GM23338 (cell line): ENCODE measurements around the gene SIRT6. TPM values are rescaled to one million over a fixed set of nuclear protein-coding genes. Genes with fewer than 3 reads are reported as not detected.

Source experiments
- ATAC-seq: fragments of 200-7000 bp; cut with Tn5 transposase; 3 replicates; pipeline ENCODE4 v1.9.1; 2020
- DNase-seq: peaks from one replicate; pipeline ENCODE4 v3.0.0-alpha.2; 2015; ENCODE audit warnings: low spot score
- H2AFZ ChIP-seq: fragments of 200-600 bp; sonication (generic); 2 replicates; pipeline ENCODE4 v1.8.0; 2016; ENCODE audit warnings: antibody characterized with exemption, mild to moderate bottlenecking, moderate library complexity
- H3F3A ChIP-seq: fragments of 200-600 bp; sonication (generic); replicated peaks from 2 replicates; pipeline ENCODE4 v1.8.0; 2017; ENCODE audit warnings: antibody characterized with exemption, mixed run types, low read depth
- H3K27ac ChIP-seq: fragments of 200-600 bp; sonication (generic); 2 replicates; pipeline ENCODE4 v1.6.1; 2016; ENCODE audit warnings: low read depth
- H3K27me3 ChIP-seq: fragments of 200-600 bp; sonication (generic); 2 replicates; pipeline ENCODE4 v1.8.0; 2016; ENCODE audit warnings: mild to moderate bottlenecking, mixed run types, moderate library complexity; ENCODE audit not compliant: insufficient read depth
- H3K36me3 ChIP-seq: fragments of 200-600 bp; sonication (generic); 2 replicates; pipeline ENCODE4 v1.8.0; 2016; ENCODE audit warnings: mild to moderate bottlenecking; ENCODE audit not compliant: insufficient read depth
- H3K4me1 ChIP-seq: fragments of 200-600 bp; sonication (generic); 2 replicates; pipeline ENCODE4 v1.8.0; 2016; ENCODE audit warnings: mild to moderate bottlenecking, moderate library complexity; ENCODE audit not compliant: insufficient read depth
- H3K4me2 ChIP-seq: fragments of 200-600 bp; sonication (generic); 2 replicates; pipeline ENCODE4 v1.7.1; 2017; ENCODE audit warnings: mixed run types
- H3K4me3 ChIP-seq: fragments of 200-600 bp; sonication (generic); 2 replicates; pipeline ENCODE4 v1.6.1; 2016; ENCODE audit warnings: mixed run types
- H3K79me2 ChIP-seq: fragments of 200-600 bp; sonication (generic); replicated peaks from 2 replicates; pipeline ENCODE4 v1.8.0; 2017; ENCODE audit warnings: mild to moderate bottlenecking; ENCODE audit not compliant: insufficient read depth
- H3K9me2 ChIP-seq: fragments of 200-600 bp; sonication (generic); 2 replicates; pipeline ENCODE4 v1.8.0; 2017; ENCODE audit not compliant: insufficient read depth
- H4K20me1 ChIP-seq: fragments of 200-600 bp; sonication (generic); replicated peaks from 2 replicates; pipeline ENCODE4 v1.8.0; 2017; ENCODE audit warnings: mild to moderate bottlenecking; ENCODE audit not compliant: insufficient read depth
- H3K27ac Mint-ChIP-seq: 2 replicates; pipeline ENCODE4 v1.8.0; 2020; ENCODE audit warnings: inconsistent platforms, mild to moderate bottlenecking, moderate library complexity, mixed read lengths
- H3K27me3 Mint-ChIP-seq: 3 replicates; pipeline ENCODE4 v1.8.0; 2022; ENCODE audit warnings: low read depth, mild to moderate bottlenecking, moderate library complexity, mixed read lengths, inconsistent platforms; ENCODE audit not compliant: insufficient read depth, poor library complexity
- H3K36me3 Mint-ChIP-seq: 3 replicates; pipeline ENCODE4 v1.8.0; 2021; ENCODE audit warnings: low read depth, mild to moderate bottlenecking, inconsistent platforms, moderate library complexity, mixed read lengths
- H3K4me1 Mint-ChIP-seq: 3 replicates; pipeline ENCODE4 v1.8.0; 2020; ENCODE audit warnings: mild to moderate bottlenecking, inconsistent platforms, mixed read lengths
- H3K4me3 Mint-ChIP-seq: 3 replicates; pipeline ENCODE4 v1.8.0; 2021; ENCODE audit warnings: moderate library complexity, mild to moderate bottlenecking, inconsistent platforms, mixed read lengths
- H3K9me3 Mint-ChIP-seq: 3 replicates; pipeline ENCODE4 v1.8.0; 2020; ENCODE audit warnings: moderate library complexity, mild to moderate bottlenecking, inconsistent platforms, mixed read lengths
- EZH2phosphoT487 ChIP-seq: fragments of 200-600 bp; sonication (generic); IDR thresholded peaks from one replicate; pipeline ENCODE4 v1.8.1; 2018; ENCODE audit warnings: antibody characterized with exemption; ENCODE audit not compliant: unreplicated experiment
- NANOG ChIP-seq: IDR thresholded peaks from 2 replicates; pipeline ENCODE4 v1.6.1; 2016; ENCODE audit warnings: antibody characterized with exemption, borderline replicate concordance
- STAT1 ChIP-seq: IDR thresholded peaks from one replicate; pipeline ENCODE4 v1.6.1; 2016; ENCODE audit warnings: antibody characterized with exemption; ENCODE audit not compliant: unreplicated experiment
- polyA plus RNA-seq: library from polyadenylated mRNA; unstranded; fragments of >200 nt; fragmentation: Nextera tagmentation; extraction: Ambion mirVana; gene quantifications from 2 replicates; pipeline ENCODE4 v1.2.1, GENCODE V29; 2016
- total RNA-seq: library from RNA; depleted of rRNA; stranded (reverse); fragments of >200 nt; shearing (Covaris generic); gene quantifications from 2 replicates; pipeline ENCODE4 v1.2.3, GENCODE V29; 2014
- TF ChIP-seq, protein P1 (sequence below): fragments of 250-450 bp; sonication (Bioruptor Pico); IDR thresholded peaks from 2 replicates; pipeline ENCODE4 v1.5.0; 2020; ENCODE audit warnings: mild to moderate bottlenecking, moderate library complexity
- TF ChIP-seq, protein P2 (sequence below), 2 experiments: fragments of 200-600 bp in 1 of 2; sonication (generic) in 1 of 2; conservative IDR thresholded peaks; 2 replicates each; pipeline versions ENCODE4 v1.5.1 to v1.6.1; 2016 to 2017; ENCODE audit warnings: antibody characterized with exemption in 2 of 2, low read depth in 2 of 2, mild to moderate bottlenecking in 2 of 2, moderate library complexity in 1 of 2

The SIRT6 gene
- total and polyA plus RNA-seq, 2 experiments from 2014 or later: 18.9 to 26.7 TPM

DNA sequence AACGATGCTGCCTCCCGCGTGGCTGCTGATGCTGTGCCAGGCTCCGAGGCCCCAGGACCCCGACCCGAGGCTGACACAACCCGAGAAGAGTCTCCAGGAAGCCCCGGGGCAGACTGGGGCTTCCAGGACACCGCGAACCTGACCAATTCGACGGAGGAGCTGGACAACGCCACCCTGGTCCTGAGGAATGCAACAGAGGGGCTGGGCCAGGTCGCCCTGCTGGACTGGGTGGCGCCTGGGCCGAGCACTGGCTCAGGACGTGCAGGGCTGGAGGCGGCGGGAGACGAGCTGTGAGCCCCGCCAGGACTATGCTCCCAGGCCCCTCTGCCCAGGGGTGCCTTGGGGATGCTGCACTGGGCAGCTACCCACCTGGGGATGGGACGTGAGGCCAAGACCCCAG, 10.7 kb downstream of the SIRT6 start (continued):
- TF ChIP-seq, protein P1, sequence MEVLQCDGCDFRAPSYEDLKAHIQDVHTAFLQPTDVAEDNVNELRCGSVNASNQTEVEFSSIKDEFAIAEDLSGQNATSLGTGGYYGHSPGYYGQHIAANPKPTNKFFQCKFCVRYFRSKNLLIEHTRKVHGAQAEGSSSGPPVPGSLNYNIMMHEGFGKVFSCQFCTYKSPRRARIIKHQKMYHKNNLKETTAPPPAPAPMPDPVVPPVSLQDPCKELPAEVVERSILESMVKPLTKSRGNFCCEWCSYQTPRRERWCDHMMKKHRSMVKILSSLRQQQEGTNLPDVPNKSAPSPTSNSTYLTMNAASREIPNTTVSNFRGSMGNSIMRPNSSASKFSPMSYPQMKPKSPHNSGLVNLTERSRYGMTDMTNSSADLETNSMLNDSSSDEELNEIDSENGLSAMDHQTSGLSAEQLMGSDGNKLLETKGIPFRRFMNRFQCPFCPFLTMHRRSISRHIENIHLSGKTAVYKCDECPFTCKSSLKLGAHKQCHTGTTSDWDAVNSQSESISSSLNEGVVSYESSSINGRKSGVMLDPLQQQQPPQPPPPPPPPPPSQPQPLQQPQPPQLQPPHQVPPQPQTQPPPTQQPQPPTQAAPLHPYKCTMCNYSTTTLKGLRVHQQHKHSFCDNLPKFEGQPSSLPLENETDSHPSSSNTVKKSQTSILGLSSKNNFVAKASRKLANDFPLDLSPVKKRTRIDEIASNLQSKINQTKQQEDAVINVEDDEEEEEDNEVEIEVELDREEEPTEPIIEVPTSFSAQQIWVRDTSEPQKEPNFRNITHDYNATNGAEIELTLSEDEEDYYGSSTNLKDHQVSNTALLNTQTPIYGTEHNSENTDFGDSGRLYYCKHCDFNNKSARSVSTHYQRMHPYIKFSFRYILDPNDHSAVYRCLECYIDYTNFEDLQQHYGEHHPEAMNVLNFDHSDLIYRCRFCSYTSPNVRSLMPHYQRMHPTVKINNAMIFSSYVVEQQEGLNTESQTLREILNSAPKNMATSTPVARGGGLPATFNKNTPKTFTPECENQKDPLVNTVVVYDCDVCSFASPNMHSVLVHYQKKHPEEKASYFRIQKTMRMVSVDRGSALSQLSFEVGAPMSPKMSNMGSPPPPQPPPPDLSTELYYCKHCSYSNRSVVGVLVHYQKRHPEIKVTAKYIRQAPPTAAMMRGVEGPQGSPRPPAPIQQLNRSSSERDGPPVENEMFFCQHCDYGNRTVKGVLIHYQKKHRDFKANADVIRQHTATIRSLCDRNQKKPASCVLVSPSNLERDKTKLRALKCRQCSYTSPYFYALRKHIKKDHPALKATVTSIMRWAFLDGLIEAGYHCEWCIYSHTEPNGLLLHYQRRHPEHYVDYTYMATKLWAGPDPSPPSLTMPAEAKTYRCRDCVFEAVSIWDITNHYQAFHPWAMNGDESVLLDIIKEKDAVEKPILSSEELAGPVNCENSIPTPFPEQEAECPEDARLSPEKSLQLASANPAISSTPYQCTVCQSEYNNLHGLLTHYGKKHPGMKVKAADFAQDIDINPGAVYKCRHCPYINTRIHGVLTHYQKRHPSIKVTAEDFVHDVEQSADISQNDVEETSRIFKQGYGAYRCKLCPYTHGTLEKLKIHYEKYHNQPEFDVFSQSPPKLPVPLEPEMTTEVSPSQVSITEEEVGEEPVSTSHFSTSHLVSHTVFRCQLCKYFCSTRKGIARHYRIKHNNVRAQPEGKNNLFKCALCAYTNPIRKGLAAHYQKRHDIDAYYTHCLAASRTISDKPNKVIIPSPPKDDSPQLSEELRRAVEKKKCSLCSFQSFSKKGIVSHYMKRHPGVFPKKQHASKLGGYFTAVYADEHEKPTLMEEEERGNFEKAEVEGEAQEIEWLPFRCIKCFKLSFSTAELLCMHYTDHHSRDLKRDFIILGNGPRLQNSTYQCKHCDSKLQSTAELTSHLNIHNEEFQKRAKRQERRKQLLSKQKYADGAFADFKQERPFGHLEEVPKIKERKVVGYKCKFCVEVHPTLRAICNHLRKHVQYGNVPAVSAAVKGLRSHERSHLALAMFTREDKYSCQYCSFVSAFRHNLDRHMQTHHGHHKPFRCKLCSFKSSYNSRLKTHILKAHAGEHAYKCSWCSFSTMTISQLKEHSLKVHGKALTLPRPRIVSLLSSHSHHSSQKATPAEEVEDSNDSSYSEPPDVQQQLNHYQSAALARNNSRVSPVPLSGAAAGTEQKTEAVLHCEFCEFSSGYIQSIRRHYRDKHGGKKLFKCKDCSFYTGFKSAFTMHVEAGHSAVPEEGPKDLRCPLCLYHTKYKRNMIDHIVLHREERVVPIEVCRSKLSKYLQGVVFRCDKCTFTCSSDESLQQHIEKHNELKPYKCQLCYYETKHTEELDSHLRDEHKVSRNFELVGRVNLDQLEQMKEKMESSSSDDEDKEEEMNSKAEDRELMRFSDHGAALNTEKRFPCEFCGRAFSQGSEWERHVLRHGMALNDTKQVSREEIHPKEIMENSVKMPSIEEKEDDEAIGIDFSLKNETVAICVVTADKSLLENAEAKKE (CRISPR knock-in tag): no peak
- TF ChIP-seq EZH2phosphoT487: no peak

DNA sequence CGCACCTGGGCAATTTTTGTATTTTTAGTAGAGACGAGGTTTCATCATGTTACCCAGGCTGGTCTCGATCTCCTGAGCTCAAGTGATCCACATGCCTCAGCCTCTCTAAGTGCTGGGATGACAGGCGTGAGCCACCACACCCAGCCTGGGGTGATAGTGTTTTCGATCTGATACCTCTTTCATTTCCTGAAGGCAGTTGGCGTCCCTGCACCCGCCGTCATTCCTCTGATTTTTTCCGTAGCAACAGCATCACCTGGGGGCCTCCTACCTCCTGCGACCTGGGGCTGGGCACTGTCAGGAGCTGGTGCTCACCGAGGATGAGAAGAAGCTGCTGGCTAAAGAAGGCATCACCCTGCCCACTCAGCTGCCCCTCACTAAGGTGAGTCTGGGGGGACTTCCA, 18.1 kb downstream of the SIRT6 start:
- DNase-seq (no peak), ATAC-seq (peak; percentile 44)
- Mint-ChIP-seq H3K4me1 (no peaks in the 10 kb centered on the region), H3K27me3 (peaks cover 14% of the 10 kb centered on the region), H3K9me3 (no peaks in the 10 kb centered on the region), H3K36me3 (no peaks in the 10 kb centered on the region), H3K27ac (no peak overlapping the region), H3K4me3 (no peak overlapping the region)
- H3K4me3 ChIP-seq: no peak overlapping the region
- H3K79me2 ChIP-seq: no peaks in the 10 kb centered on the region
- no peak overlapping the region for H3K4me2 ChIP-seq
- H4K20me1 ChIP-seq: no peaks in the 10 kb centered on the region
- H2AFZ ChIP-seq: no peak overlapping the region
- no peaks in the 10 kb centered on the region for H3K27me3 ChIP-seq
- no peaks in the 10 kb centered on the region for H3K9me2 ChIP-seq
- TF ChIP-seq NANOG (no peak), STAT1 (no peak)
- TF ChIP-seq, protein P2, sequence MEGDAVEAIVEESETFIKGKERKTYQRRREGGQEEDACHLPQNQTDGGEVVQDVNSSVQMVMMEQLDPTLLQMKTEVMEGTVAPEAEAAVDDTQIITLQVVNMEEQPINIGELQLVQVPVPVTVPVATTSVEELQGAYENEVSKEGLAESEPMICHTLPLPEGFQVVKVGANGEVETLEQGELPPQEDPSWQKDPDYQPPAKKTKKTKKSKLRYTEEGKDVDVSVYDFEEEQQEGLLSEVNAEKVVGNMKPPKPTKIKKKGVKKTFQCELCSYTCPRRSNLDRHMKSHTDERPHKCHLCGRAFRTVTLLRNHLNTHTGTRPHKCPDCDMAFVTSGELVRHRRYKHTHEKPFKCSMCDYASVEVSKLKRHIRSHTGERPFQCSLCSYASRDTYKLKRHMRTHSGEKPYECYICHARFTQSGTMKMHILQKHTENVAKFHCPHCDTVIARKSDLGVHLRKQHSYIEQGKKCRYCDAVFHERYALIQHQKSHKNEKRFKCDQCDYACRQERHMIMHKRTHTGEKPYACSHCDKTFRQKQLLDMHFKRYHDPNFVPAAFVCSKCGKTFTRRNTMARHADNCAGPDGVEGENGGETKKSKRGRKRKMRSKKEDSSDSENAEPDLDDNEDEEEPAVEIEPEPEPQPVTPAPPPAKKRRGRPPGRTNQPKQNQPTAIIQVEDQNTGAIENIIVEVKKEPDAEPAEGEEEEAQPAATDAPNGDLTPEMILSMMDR (conservative IDR thresholded peaks at IDR 0.05; ENCODE audit: low read depth in 2 of 2): no peak
- no peak overlapping the region for H3K27ac ChIP-seq
- H3K4me1 ChIP-seq: no peaks in the 10 kb centered on the region
- no peaks in the 10 kb centered on the region for H3F3A ChIP-seq
- no peaks in the 10 kb centered on the region for H3K36me3 ChIP-seq
